Left forelimb (tissue), 1 donor: ENCODE results near the gene TNFRSF21.

Experiments used
- DNase-seq: peaks from one replicate; pipeline ENCODE4 v3.0.0-alpha.2; 2018; ENCODE audit warnings: low spot score

Gene TNFRSF21

GRCh38 chr6:47221565-47221964 lies 88.1 kb downstream of the TNFRSF21 start:
- no peak for DNase-seq

GRCh38 chr6:47209632-47210031 lies 100.1 kb downstream of the TNFRSF21 start:
- DNase-seq: no peak

GRCh38 chr6:47207261-47207660 lies 102.4 kb downstream of the TNFRSF21 start:
- DNase-seq: no peak

- DNase-seq: no peak
Observed at GRCh38 chr6:47206626-47207025, 103.1 kb downstream of the TNFRSF21 start.

GRCh38 chr6:47203938-47204611 lies 105.6 kb downstream of the TNFRSF21 start:
- DNase-seq: no peak

GRCh38 chr6:47203266-47203937 lies 106.3 kb downstream of the TNFRSF21 start:
- no peak for DNase-seq

GRCh38 chr6:47202644-47203205 lies 107.0 kb downstream of the TNFRSF21 start:
- no peak for DNase-seq

GRCh38 chr6:47200536-47201334 lies 109.0 kb downstream of the TNFRSF21 start:
- no peak for DNase-seq

- no peak for DNase-seq
Observed at GRCh38 chr6:47197682-47198640, 111.7 kb downstream of the TNFRSF21 start.

- DNase-seq: no peak
Observed at GRCh38 chr6:47196113-47196512, 113.6 kb downstream of the TNFRSF21 start.

- peak; percentile 74 for DNase-seq
Observed at GRCh38 chr6:47195011-47195650, 114.6 kb downstream of the TNFRSF21 start.

GRCh38 chr6:47188588-47189021 lies 121.1 kb downstream of the TNFRSF21 start:
- DNase-seq: no peak

- DNase-seq: no peak
Observed at GRCh38 chr6:47187893-47188587, 121.7 kb downstream of the TNFRSF21 start.

- DNase-seq: no peak
Observed at GRCh38 chr6:47187113-47187512, 122.6 kb downstream of the TNFRSF21 start.

GRCh38 chr6:47182291-47182957 lies 127.3 kb downstream of the TNFRSF21 start:
- no peak for DNase-seq

- DNase-seq: no peak
Observed at GRCh38 chr6:47181681-47182080, 128.0 kb downstream of the TNFRSF21 start.
